GM18507 (cell line): ENCODE measurements around the gene HS3ST4.
"Not testable (repeated sequence)": the region's sequence is repeated elsewhere in the genome, so short reads cannot be mapped to it uniquely, and the experiment has no call there.

Experiments
- DNase-seq: peaks from one replicate; pipeline ENCODE4 v3.0.0; 2011; ENCODE audit warnings: low read depth; ENCODE audit not compliant: insufficient read length; ENCODE audit errors: extremely low spot score
- FAIRE-seq: peaks from 2 replicates; lab custom pipeline; 2011; peaks lifted over from hg19 to GRCh38; lab: Jason Lieb, UNC

Gene HS3ST4

GRCh38 chr16:25951999-25952398 is 260.2 kb downstream of the HS3ST4 start:
- FAIRE-seq (no peak), DNase-seq (no peak)

- no peak for FAIRE-seq
- DNase-seq, result no peak
Measured at GRCh38 chr16:25952983-25953382, 261.2 kb downstream of the HS3ST4 start.

- FAIRE-seq (no peak), DNase-seq (no peak)
Measured at GRCh38 chr16:25957707-25958106, 265.9 kb downstream of the HS3ST4 start.

GRCh38 chr16:25959221-25959620 is 267.5 kb downstream of the HS3ST4 start:
- FAIRE-seq, result no peak
- DNase-seq, result no peak

GRCh38 chr16:25966172-25967097 is 274.7 kb downstream of the HS3ST4 start:
- no peak for FAIRE-seq
- no peak for DNase-seq

GRCh38 chr16:25977121-25977520 is 285.4 kb downstream of the HS3ST4 start:
- no peak for DNase-seq
- FAIRE-seq, result no peak

GRCh38 chr16:25978218-25978617 is 286.5 kb downstream of the HS3ST4 start:
- DNase-seq (no peak), FAIRE-seq (no peak)

- DNase-seq, result no peak
- no peak for FAIRE-seq
Measured at GRCh38 chr16:25988084-25988483, 296.3 kb downstream of the HS3ST4 start.

- FAIRE-seq, result no peak
- no peak for DNase-seq
Measured at GRCh38 chr16:25988882-25989281, 297.1 kb downstream of the HS3ST4 start.

GRCh38 chr16:25996052-25996451 is 304.3 kb downstream of the HS3ST4 start:
- DNase-seq, result no peak
- FAIRE-seq, result no peak

GRCh38 chr16:26005336-26005735 is 313.6 kb downstream of the HS3ST4 start:
- DNase-seq (no peak), FAIRE-seq (no peak)

GRCh38 chr16:26012376-26012775 is 320.6 kb downstream of the HS3ST4 start:
- FAIRE-seq (no peak), DNase-seq (no peak)

GRCh38 chr16:26015776-26016175 is 324.0 kb downstream of the HS3ST4 start:
- DNase-seq, result no peak
- no peak for FAIRE-seq

GRCh38 chr16:26016989-26017388 is 325.2 kb downstream of the HS3ST4 start:
- DNase-seq (no peak), FAIRE-seq (no peak)

GRCh38 chr16:26019381-26020242 is 327.9 kb downstream of the HS3ST4 start:
- DNase-seq (no peak), FAIRE-seq (no peak)

GRCh38 chr16:26026709-26027450 is 335.1 kb downstream of the HS3ST4 start:
- FAIRE-seq (no peak), DNase-seq (no peak)

- DNase-seq, result no peak
- no peak for FAIRE-seq
Measured at GRCh38 chr16:26031286-26031685, 339.5 kb downstream of the HS3ST4 start.

GRCh38 chr16:26032661-26033060 is 340.9 kb downstream of the HS3ST4 start:
- not testable (repeated sequence) for FAIRE-seq, DNase-seq

- DNase-seq, result no peak
- FAIRE-seq, result no peak
Measured at GRCh38 chr16:26041952-26042668, 350.4 kb downstream of the HS3ST4 start.
